ENCODE measurements around the gene PCBP3.
"Not testable (repeated sequence)": the region's sequence is repeated elsewhere in the genome, so short reads cannot be mapped to it uniquely, and the experiment has no call there.

The PCBP3 gene

DNA sequence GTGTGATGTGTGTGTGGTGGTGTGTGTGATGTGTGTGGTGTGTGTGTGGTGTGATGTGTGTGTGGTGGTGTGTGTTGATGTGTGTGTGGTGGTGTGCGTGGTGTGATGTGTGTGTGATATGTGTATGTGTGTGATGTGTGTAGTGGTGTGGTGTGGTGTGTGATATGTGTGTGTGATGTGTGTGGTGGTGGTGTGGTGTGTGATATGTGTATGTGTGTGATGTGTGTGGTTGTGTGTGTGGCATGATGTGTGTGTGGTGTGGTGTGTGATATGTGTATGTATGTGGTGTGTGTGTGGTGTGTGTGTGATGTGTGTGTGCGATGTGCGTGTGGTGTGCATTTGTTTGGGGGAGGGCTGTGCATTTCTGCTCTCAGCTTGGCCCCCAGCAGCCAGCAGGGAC lies 7.1 kb upstream of the PCBP3 start:
- DNase-seq: no peak

DNA sequence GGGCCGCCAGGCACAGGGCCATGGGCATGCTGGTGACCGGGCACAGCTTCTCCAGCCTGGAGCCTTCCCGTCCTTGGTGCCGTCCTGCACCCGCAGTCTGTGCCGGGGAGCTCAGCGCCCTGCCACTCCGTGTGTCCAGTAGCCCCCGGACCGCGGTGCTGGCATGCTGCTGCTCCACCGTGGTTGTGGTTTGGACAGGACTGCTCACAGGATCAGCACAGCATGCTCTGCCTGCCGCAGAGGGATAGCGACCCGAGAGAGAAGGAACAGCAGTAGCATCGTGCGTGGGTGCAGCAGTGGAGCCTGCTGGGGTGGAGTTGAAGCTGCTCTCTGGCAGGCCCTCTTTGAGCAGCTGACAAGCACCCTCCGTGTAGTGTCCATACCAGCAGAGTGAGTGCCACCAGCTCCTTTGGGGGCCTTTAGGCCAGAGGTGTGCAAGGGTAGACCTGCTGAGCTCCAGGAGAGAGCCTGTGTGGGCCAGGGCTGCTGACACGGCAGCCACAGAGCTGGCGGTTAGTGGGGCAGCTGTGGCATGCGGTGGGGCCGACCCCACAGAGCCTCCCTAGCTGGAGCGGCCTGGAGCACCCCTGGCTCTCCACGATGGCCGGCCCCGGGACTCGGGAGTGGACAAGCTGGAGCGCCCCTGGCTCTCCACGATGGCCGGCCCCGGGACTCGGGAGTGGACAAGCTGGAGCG lies 6.4 kb upstream of the PCBP3 start:
- no peak for DNase-seq

DNA sequence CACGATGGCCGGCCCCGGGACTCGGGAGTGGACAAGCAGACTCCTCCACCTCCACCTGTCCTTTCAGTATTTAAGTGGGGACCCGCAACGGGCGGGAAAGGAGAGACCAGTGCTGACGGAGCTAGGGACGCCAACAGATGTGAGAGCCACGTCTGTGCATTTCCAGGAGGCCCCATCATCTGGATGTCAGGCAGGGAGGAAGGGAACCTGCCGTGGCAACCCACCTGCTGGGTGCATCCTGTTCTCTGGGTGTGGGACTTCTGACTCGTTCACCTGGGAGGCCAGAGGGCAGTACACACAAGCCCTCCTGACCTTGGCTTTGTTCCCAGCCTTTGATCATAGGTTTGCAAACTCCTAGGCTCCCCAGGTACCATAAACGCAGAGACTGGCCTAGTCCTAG lies 5.6 kb upstream of the PCBP3 start:
- DNase-seq: no peak

DNA sequence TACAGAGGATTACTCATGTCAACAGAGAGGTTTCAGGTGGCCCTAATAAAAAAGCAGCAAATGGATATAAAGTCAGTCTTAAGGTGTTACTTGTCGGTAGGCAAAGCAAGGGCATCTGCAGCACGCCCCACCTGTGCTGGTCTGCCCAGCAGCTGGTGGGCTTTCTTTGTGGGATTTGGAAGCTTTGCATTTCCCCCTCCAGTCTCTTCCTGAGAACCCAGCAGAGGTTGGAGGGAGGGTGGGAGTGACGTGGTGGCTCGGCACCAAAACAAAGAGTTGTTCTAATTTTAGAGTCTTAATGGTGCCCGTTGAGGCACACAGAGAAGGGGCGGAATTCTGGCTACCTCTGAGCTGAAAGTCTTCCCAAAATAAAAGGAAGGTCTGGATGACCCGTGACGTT lies 4.8 kb upstream of the PCBP3 start:
- no peak for DNase-seq

DNA sequence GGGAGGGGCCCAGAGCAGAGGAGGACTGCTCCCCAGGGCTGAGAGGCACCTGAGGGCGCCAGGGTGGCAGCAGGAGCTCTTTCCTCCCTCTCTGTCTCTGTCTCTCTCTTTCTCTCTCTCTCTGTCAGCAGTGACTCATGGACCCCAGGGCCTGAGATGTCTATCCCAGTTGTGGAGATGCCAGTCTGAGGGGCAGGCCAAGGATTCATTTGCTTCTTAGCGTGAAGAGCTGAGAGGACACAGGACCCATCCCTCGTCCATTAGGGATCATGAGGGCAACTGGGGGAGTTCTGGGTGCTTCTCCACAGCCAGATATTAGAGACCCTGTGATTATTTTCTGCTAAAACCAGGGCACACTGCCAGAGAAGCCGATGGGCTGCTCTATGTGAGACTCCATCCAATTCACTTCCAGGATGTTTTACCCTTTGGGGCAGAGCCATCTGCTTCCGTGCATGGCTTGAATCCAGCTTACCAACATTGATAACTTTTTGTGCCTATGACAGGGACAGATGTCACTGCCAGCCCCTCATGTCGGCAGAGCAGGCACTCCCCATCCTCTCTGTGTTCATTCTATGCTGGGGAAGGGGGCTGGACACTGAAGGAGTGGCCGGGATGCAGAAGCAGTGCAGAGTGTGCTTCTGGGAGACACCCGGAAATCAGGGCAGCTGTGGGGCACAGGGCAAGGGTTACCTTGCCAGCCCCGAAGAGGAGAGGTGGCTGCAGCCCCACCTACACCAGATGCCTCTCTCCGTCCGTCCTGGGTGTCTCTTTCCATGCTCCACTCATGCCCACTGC lies 4.1 kb upstream of the PCBP3 start:
- no peak for DNase-seq

DNA sequence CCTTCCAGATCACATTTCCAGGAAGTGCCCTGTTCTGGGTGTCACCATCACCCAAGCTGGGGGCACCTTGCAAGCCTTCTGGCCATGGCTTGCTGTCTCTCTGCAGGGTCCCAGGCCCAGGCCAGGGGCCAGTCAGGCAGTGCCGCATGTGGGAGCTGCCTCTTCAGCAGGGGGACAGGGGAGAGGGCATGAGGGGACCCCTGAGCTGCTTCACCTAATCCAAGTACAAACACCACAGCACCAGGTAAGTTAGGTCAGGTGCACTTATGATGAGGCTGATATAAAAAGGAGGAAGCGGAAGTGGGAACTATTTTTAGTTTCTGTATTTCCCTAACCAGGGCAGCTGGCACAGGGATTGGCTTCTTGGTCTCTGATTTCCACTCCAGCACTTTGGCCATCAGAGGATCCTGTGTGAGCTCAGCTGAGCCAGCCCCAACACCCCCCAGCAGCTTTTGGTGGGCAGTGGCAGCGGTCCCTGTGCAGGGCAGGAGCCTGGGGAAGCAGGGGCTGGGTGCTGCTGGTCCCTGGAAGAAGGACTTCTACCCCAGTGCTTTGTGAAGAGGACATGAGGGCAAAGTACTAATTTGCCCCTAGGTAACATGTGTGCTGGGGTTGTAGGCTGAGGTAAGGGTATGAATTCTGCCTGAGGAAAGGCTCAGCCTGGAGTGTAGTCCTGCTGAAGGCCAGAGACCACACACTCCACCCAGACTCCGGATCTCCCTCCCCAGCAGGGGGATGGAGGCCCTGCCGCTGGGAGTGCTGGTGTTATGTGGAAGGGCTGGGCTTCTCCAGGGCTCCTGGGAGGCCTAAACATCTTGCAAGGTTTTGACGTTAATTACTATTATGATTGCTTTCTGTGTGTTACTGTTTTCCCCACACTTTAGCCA lies 3.3 kb upstream of the PCBP3 start:
- no peak for DNase-seq

DNA sequence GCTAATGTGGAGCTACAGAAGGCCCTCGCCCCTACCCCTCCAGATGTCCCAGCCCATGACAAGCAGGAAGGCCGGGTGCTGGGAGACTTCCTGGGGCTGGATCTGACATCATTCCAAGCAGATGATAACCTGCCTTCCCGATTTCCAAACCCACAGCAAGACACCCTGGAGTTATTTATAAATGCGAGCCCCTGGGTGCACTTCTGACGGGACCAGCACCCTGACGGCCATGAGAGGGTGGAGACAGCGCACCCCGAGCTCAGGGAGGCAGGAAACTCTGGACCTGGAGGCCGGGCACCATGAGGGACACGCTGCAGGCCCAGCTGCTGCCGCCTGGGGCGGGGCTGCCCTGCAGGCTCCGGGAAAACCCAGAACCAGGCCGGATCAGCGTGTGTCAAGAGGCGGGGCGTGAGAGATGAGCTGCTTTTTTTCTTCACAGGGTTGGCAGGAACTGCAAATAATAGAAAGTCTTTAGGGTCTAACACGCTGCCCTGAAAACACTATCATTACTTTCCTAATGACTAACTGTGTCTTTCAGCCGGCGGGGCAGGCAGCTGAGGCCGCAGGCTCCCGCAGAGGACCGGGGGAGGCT lies 2.5 kb upstream of the PCBP3 start:
- no peak for DNase-seq

DNA sequence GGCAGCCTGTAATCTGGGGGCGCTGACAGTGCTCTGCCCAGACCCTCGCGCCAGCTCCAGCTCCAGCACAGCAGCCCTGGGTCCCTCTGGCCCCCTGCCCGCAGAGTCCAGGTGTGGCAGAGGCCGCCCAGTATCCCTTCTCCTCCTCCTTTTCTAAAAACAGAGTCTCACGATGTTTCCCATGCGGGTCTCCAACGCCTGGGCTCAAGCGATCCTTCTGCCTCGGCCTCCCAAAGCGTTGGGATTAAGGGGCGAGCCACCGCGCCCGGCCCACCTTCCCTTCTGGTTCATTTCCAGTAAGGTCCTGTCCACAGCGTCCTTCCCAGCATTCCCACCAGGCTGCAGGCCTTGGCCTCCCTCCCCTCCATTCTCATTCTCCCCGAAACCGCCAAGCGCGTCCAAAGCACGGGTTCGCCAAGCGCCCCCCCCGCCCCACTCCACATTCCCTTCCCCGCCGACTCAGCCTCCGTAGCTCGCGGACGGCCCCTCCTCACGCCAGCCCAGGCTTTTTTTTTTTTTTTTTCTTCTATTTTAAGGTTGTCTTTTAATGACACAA lies 2.0 kb upstream of the PCBP3 start:
- no peak for DNase-seq

DNA sequence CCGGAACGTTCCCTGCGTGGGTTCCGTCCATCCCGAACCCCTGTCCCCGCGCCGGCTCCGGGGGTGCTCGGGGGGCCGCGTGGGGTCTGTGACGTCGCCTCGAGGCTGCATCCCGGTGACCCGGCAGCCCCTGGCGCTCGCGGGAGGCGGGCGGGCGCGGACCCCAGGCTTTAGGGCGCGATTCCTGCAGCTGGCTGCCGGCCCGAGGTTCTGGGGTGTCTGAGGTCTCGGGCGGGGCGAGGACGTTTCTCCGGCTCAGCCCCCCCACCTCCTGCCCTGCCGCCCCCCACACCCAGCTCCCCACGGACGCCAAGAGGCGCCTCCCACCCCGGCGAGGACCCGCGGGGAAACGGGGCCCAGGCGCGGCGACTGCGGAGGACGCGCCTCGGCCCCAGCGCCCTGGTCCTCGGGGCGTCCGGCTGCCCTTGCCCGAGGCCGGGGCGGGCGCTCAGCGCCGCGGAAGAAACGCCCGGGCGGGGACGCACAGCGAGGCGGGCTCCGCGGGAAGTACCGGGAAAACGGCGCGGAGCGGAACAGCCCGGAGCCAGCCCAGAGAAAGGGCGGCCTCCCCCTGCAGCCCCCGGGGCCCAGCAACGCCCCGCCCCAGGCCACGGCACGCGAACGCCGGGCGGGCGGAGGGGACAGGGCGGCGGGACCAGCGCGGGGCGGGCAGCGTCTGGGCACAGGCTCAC lies 1.3 kb upstream of the PCBP3 start:
- no peak for DNase-seq

DNA sequence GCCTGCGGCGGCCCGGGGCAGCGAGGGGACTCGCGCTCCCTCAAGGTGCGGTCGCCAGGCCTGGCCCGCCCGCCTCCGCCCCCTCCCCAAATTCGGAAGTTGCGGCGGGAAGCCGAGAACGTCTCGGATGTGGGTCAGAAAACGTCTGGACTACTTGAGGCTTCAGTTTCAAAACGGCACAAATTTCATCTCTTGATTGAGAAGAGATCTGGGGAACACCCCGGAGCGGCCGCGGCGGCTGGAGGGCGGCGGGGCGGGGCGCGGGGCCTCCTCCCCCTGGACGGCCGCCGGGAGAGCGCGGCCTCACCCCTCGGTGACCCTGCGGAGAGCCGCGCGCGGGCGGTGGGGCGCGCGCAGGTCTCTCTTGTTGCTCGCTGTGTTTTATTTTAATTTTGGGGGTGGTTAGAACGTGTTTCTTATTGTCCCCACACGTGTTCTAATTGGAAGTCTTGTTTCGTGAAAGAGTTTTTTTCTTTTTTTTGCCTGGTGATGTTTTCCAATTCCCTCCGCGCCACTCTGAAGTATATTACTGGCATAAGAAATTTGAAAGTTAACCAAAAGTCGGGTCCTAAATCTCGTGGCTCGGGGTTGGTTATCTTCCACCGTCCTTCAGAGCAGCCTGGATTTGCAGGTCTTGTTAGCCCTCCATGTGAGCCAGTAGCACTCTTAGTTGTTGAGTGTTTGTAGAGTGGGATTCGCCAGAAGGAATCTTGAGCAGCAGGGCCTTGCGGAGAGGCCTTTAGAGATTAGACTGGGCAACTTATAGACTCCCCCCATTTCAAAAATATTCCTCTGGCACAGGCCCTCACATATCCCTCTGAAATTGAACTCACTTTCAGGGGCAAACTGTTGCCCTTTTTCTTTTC lies 749 bp downstream of the PCBP3 start:
- no peak for DNase-seq

DNA sequence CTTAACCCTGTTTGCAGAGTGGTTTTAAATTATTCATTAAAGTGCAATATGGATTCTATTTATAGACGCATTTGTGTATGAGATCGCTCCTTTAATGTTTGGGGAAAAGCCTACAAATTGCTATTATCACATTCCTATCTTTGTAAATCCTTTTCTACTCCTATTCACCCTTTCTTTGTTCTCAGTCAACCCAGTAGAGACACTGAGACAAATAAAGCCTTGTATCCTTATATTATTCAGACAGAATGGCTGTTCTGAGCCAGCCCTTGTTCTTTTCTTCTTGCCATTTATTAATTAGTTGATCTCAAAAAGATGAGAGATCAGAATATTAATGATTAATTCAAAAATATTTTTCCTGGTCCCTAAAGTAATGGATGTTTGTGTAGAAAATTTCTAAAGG lies 8.4 kb downstream of the PCBP3 start:
- DNase-seq: no peak

DNA sequence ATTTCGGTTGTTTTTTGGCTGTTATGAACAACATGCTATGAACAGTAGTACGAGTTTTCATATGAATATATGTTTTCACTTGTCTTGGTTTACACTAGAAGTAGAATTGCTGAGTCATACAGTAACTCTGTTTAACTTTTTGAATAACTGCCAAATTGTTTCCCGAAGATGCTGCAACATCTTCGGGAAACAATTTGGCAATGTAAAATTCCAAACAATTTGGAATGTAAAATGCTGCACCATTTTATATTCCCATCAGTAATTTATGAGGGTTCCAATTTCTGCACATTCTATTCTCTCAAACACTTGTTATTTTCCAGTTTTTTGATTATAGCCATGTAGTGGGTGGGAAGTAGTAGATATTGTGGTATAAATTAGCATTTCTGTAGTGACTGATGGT lies 11.6 kb downstream of the PCBP3 start:
- no peak for DNase-seq

DNA sequence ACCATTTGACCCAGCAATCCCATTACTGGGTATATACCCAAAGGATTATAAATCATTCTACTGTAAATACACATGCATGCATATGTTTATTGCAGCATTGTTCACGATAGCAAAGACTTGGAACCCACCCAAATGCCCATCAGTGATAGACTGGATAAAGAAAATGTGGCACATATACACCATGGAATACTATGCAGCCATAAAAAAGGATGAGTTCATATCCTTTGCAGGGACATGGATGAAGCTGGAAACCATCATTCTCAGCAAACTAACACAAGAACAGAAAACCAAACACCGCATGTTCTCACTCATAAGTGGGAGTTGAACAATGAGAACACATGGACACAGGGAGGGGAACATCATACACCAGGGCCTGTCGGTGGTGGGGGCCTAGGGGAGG lies 12.6 kb downstream of the PCBP3 start:
- not testable (repeated sequence) for DNase-seq

DNA sequence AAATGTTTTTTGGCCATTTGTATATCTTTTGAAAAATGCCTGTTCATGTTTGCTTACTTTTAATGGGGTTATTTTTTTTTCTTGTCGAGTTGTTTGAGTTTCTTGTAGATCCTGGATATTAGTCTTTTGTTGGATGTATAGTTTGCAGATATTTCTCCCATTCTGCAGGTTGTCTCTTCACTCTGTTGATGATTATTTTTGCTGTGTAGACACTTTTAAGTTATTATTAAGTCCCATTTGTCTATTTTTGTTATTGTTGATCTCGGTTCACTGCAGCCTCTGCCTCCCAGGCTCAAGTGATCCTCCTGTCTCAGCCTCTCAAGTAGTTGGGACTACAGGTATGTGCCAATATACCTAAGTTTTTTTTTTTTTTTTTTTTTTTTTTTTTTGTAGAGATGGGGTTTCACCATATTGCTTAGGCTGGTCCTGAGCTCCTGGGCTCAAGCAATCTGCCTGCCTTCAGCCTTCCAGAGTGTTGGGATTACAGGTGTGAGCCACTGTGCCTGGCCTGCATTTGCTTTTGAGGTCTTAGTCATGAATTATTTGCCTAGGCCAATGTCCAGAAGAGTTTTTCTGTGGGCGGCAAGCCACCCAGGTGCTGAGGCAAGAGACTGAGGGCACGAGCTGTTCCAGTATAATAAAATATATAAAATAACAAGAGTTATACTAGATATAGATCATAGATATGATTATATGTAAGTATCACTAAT lies 18.5 kb downstream of the PCBP3 start:
- DNase-seq: not testable (repeated sequence)

DNA sequence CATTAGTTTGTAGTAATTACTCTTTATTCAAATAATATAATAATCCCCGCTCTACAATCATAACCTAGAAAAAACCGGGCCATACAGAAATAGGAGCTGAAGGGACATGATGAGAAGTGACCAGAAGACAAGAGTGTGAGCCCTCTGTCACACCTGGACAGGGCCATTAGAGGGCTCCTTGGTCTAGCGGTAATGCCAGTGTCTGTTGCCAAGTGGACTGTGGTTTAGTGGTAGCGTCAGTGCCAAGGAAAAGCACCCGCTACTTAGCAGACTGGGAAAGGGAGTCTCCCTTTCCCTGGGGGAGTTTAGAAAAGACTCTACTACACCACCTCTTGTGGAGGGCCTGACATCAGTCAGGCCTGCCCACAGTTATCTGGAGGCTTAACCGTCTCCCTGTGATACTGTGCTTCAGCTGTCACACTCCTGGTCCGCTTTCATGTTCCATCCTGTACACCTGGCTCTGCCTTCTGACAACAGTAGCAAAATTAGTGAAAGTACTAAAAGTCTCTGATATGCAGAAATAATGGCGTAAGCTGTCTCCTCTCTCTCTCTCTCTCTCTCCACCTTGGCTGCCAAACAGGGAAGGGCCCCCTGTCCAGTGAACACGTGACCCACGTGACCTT lies 19.2 kb downstream of the PCBP3 start:
- not testable (repeated sequence) for DNase-seq

DNA sequence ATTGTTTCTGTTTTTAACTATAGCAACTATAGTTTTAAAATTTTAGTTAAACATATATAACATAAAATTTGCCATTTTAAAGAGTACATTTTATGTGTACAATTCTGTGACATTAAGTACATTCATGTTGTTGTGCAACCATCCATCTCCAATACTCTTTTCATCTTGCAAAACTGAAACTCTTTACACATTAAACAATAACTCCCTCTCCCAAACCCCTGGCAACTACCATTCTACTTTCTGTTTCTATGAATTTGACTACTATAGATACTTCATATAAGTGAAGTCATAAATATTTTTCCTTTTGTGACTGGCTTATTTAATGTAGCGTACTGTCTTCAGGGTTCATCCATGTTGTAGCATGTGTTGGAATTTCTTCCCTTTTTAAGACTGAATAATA lies 25.9 kb downstream of the PCBP3 start:
- no peak for DNase-seq

DNA sequence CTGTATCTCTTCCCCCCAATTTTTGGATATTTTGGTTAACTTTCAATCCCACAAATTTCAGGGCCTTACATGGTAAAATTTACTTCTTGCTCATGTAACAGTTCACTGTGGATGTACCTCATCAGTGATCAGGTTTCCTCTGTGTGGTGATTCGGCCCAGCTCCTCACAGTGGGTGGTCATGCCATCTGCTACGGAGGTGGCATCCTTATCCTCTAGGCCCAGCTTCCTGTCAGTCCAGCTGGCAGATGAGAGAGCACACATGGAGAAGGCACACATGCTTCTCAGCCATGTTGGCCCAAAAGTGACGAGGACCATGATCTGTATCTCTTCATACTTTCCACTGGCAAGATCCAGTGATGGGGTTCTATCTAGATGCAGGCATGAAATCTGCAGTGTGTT lies 27.2 kb downstream of the PCBP3 start:
- DNase-seq: no peak

DNA sequence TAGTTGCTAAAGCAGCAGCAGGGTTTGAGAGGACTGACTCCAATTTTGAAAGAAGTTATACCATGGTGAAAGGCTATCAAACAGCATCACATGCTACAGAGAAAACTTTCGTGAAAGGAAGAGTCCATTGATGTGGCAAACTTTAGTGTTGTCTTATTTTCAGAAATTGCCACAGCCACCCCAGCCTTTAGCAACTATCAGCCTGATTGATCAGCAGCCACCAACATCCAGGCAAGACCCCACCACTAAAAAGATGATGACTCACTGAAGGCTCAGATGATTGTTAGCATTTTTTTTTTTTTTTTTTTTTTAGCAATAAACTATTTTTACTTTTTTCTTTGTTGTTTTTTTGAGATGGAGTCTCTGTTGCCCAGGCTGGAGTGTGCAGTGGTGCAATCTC lies 35.3 kb downstream of the PCBP3 start:
- DNase-seq: not testable (repeated sequence)

DNA sequence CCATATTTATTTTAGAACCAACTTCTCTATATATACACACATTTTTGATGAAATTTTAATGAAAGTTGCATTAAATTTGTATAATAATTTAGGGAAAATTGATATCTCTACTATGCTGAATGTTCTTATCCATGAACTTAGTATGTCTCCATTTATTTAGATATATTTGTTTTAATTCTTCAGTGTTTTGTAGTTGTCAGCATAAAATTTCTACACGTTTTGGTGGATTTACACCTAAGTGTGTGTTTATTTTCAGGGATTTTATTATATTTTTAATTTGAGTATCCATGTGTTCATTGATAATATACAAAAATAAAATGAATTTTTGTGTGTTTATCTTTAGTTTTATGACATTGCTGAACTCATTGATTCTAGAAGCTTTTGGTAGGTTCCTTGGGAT lies 36.7 kb downstream of the PCBP3 start:
- DNase-seq: no peak

DNA sequence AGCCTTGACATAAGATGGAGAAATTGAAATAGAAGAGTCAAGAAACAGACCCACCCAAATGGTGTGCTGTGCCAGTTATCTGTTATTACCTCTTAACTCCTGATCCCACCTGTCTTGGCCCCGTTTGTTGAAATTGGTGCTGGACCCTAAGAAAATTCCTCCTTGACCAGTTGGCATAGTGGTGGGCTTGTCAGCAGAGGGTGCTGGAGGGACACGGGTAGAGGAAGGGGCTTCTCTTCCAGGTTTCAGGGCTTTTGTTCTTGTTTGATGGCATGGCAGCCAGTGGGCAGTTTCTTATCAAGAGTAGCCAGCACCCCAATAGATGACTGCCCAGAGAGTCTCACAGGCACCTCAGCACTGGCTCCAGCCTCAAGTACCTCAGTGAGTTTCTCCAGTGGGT lies 51.6 kb downstream of the PCBP3 start:
- no peak for DNase-seq
